HCT116 (cell line): Measurements from ENCODE around the gene SERP1. TPM values are rescaled to one million over a fixed set of nuclear protein-coding genes. Genes with fewer than 3 reads are reported as not detected.

ENCODE experiments used
- ATAC-seq: fragments of 200-7000 bp; cut with Tn5 transposase; 2 replicates; pipeline ENCODE4 v1.9.1; 2020; ENCODE audit warnings: mild to moderate bottlenecking, moderate library complexity
- BruUV-seq: library from RNA; stranded (reverse); fragments of 400-500 nt; replicated peaks from 2 replicates; lab custom pipeline; 2021; lab: Mats Ljungman, UMichigan
- CTCF ChIA-PET: fragments of 300-600 bp; sonication (Branson Sonifier 250); formaldehyde crosslinking; loops from one replicate; lab custom pipeline; 2021; ENCODE audit warnings: antibody characterized with exemption; lab: Charles Lee
- POLR2A ChIA-PET: fragments of 300-600, 350-600 bp; sonication (Branson Sonifier 250); formaldehyde crosslinking; loops from one replicate; lab custom pipeline; 2021; ENCODE audit warnings: antibody characterized with exemption; lab: Charles Lee
- RAD21 ChIA-PET, 2 experiments: fragments of 300-600 bp; sonication (Branson Sonifier 250); formaldehyde crosslinking; loops; one replicate each; lab custom pipeline; 2023; ENCODE audit warnings: low total read pairs in 2 of 2; ENCODE audit not compliant: uncharacterized antibody in 2 of 2, unreplicated experiment in 2 of 2, low non-redundant PET in 1 of 2; lab: Charles Lee
- DNase-seq: peaks from one replicate; pipeline ENCODE4 v3.0.0-alpha.2; 2010; ENCODE audit warnings: low read depth, low spot score
- H2AFZ ChIP-seq: fragments of 200-600 bp; shearing (Covaris generic), sonication (generic); 2 replicates; pipeline ENCODE4 v1.6.1; 2017; ENCODE audit warnings: low read depth, mixed run types, mixed read lengths, antibody characterized with exemption, low read length; ENCODE audit not compliant: poor library complexity, severe bottlenecking
- H3K27ac ChIP-seq: 2 replicates; pipeline ENCODE4 v1.5.1; 2012; ENCODE audit warnings: low read depth, low read length
- H3K27me3 ChIP-seq: fragments of 200-600 bp; sonication (generic); 2 replicates; pipeline ENCODE4 v1.6.1; 2016; ENCODE audit warnings: mixed run types, low read length, mixed read lengths; ENCODE audit not compliant: insufficient read depth
- H3K36me3 ChIP-seq, 2 experiments: fragments of 200-500 bp in 1 of 2; fragments of 200-600 bp in 1 of 2; sonication (Bioruptor generic) in 1 of 2; sonication (generic) in 1 of 2; 2 replicates each; pipeline versions ENCODE4 v1.5.1 to v1.6.1; 2014 to 2016; ENCODE audit warnings: low read length in 2 of 2, inconsistent platforms in 1 of 2, mixed read lengths in 1 of 2, mixed run types in 1 of 2; ENCODE audit not compliant: insufficient read depth in 2 of 2, control insufficient read depth in 1 of 2
- H3K4me1 ChIP-seq, 2 experiments: fragments of 200-600 bp in 1 of 2; sonication (generic) in 1 of 2; 2 replicates each; pipeline versions ENCODE4 v1.5.1 to v1.6.1; 2012 to 2017; ENCODE audit warnings: low read length in 2 of 2, inconsistent platforms in 1 of 2, mild to moderate bottlenecking in 1 of 2, mixed read lengths in 1 of 2, mixed run types in 1 of 2, moderate library complexity in 1 of 2; ENCODE audit not compliant: insufficient read depth in 2 of 2, control insufficient read depth in 1 of 2
- H3K4me2 ChIP-seq: fragments of 200-600 bp; sonication (generic); 2 replicates; pipeline ENCODE4 v1.6.1; 2017; ENCODE audit warnings: mixed run types, low read length, mixed read lengths
- H3K4me3 ChIP-seq, 2 experiments: fragments of 200-600 bp in 1 of 2; sonication (generic) in 1 of 2; replicated peaks in 1 of 2; 2 replicates each; pipeline ENCODE4 v1.5.1; 2011 to 2016; ENCODE audit warnings: low read length in 2 of 2, control low read depth in 1 of 2, low read depth in 1 of 2, mild to moderate bottlenecking in 1 of 2, mixed read lengths in 1 of 2, mixed run types in 1 of 2
- H3K79me2 ChIP-seq: fragments of 200-600 bp; sonication (generic); 2 replicates; pipeline ENCODE4 v1.6.1; 2017; ENCODE audit warnings: mild to moderate bottlenecking, mixed run types, low read length, moderate library complexity, mixed read lengths; ENCODE audit not compliant: insufficient read depth
- H3K9ac ChIP-seq: fragments of 200-600 bp; sonication (generic); 2 replicates; pipeline ENCODE4 v1.6.1; 2016; ENCODE audit warnings: low read length, mixed read lengths
- H3K9me2 ChIP-seq: fragments of 200-600 bp; sonication (generic), shearing (Covaris generic); 2 replicates; pipeline ENCODE4 v1.6.1; 2017; ENCODE audit warnings: mixed run types, mild to moderate bottlenecking, moderate library complexity; ENCODE audit not compliant: insufficient read depth
- H3K9me3 ChIP-seq, 2 experiments: fragments of 200-500 bp in 1 of 2; fragments of 200-600 bp in 1 of 2; sonication (Bioruptor generic) in 1 of 2; sonication (generic) in 1 of 2; 2 replicates each; pipeline ENCODE4 v1.6.1; 2014 to 2017; ENCODE audit warnings: low read length in 2 of 2, mixed read lengths in 2 of 2, inconsistent platforms in 1 of 2, low read depth in 1 of 2, mild to moderate bottlenecking in 1 of 2, mixed run types in 1 of 2, moderate library complexity in 1 of 2; ENCODE audit not compliant: control insufficient read depth in 1 of 2, insufficient read depth in 1 of 2
- H4K20me1 ChIP-seq: fragments of 200-600 bp; sonication (generic), shearing (Covaris generic); 2 replicates; pipeline ENCODE4 v1.6.1; 2017; ENCODE audit warnings: mixed run types, mild to moderate bottlenecking, moderate library complexity; ENCODE audit not compliant: insufficient read depth
- EGR1 ChIP-seq: IDR thresholded peaks from 2 replicates; pipeline ENCODE4 v1.6.1; 2012; ENCODE audit warnings: low read depth
- ELF1 ChIP-seq: IDR thresholded peaks from 2 replicates; pipeline ENCODE4 v1.6.1; 2012; ENCODE audit warnings: low read depth, borderline replicate concordance
- EZH2 ChIP-seq: fragments of 200-600 bp; sonication (generic); IDR thresholded peaks from 2 replicates; pipeline ENCODE4 v1.6.1; 2017; ENCODE audit warnings: antibody characterized with exemption, mixed run types
- EZH2phosphoT487 ChIP-seq: fragments of 200-600 bp; IDR thresholded peaks from 2 replicates; pipeline ENCODE4 v1.6.1; 2018; ENCODE audit warnings: antibody characterized with exemption, borderline replicate concordance
- FOSL1 ChIP-seq: IDR thresholded peaks from 2 replicates; pipeline ENCODE4 v1.6.1; 2012; ENCODE audit warnings: low read depth
- MAX ChIP-seq: IDR thresholded peaks from 2 replicates; pipeline ENCODE4 v1.6.1; 2012
- POLR2AphosphoS5 ChIP-seq: IDR thresholded peaks from 2 replicates; pipeline ENCODE4 v1.6.1; 2011; ENCODE audit warnings: mild to moderate bottlenecking, low read depth, low read length, moderate library complexity
- REST ChIP-seq: IDR thresholded peaks from 2 replicates; pipeline ENCODE4 v1.6.1; 2012; ENCODE audit warnings: low read depth
- SIN3A ChIP-seq: IDR thresholded peaks from 2 replicates; pipeline ENCODE4 v1.6.1; 2012; ENCODE audit warnings: low read depth
- SRF ChIP-seq: IDR thresholded peaks from 2 replicates; pipeline ENCODE4 v1.6.1; 2012; ENCODE audit warnings: low read depth
- ZBTB33 ChIP-seq: IDR thresholded peaks from 2 replicates; pipeline ENCODE4 v1.6.1; 2011; ENCODE audit warnings: mild to moderate bottlenecking, low read length, moderate library complexity; ENCODE audit not compliant: insufficient replicate concordance; ENCODE audit errors: extremely low read depth
- ZFX ChIP-seq: fragments of 450-650 bp; IDR thresholded peaks from 2 replicates; pipeline ENCODE4 v1.6.1; 2017
- intact Hi-C: fragments of 100-400 bp; cut with micrococcal nuclease; formaldehyde crosslinking; loops from 2 replicates; pipeline ENCODE4 v1.10.0; 2022
- total RNA-seq: library from RNA; stranded (reverse); gene quantifications from one replicate; pipeline ENCODE4 v1.2.1, GENCODE V29; 2021; ENCODE audit not compliant: unreplicated experiment

The SERP1 gene
- total RNA-seq, 1 experiment from 2014 or later = 69.1 TPM

GRCh38 chr3:150495149-150495548 is 51.1 kb downstream of the SERP1 start (continued):
- no peak for TF ChIP-seq POLR2AphosphoS5
- TF ChIP-seq EGR1 = no peak
- no peak for TF ChIP-seq EZH2
- no peak for TF ChIP-seq SRF
- TF ChIP-seq, all 23 proteins: peak for 0

- Histone ChIP-seq H3K4me2 (no peak overlapping the region), H3K4me3 (no peak overlapping the region), H2AFZ (no peak overlapping the region), H3K27me3 (no peaks in the 10 kb centered on the region), H3K9me3 (no peaks in the 10 kb centered on the region), H3K36me3 (no peaks in the 10 kb centered on the region), H3K9ac (no peak overlapping the region), H3K27ac (no peak overlapping the region)
- no peak for DNase-seq
- intact Hi-C loops = loop anchor here (2.0 to 10.0 kb wide), 4 partner anchors 190 to 560 kb away; no protein-coding TSS in a partner anchor
- RAD21 ChIA-PET = interaction anchor here (1.6 kb wide), 2 partner anchors 85 to 255 kb away, joined by 6 to 7 read pairs; no protein-coding TSS in a partner anchor
- CTCF ChIA-PET = interaction anchor here (0.9 to 4.0 kb wide), 9 partner anchors 10 to 560 kb away, joined by 3 to 69 read pairs (median 12); partner anchors contain the start of gene TSC22D2
- no TSS peak for BruUV-seq
- TF ChIP-seq EZH2phosphoT487 (no peak), MAX (no peak), ZFX (no peak), REST (no peak), FOSL1 (no peak), ZBTB33 (no peak), ELF1 (no peak), SIN3A (no peak)
- TF ChIP-seq, all 23 proteins: peak for 0
- Histone ChIP-seq H4K20me1 (no peaks in the 10 kb centered on the region), H3K4me1 (no peaks in the 10 kb centered on the region), H3K9me2 (no peaks in the 10 kb centered on the region), H3K79me2 (no peaks in the 10 kb centered on the region)
- ATAC-seq = no peak
- POLR2A ChIA-PET = interaction anchor here (1.4 kb wide), 1 partner anchor 255 kb away, joined by 3 read pairs; no protein-coding TSS in a partner anchor
These were observed 51.8 kb downstream of the SERP1 start for GRCh38 chr3:150494411-150494977.
